Ovary (tissue), 3 donors: ENCODE measurements around the gene MIPEP.

Source experiments
- CTCF ChIP-seq, 3 donors: fragments of 450-650 bp in 2 of 3; fragments of 200-600 bp in 1 of 3; IDR thresholded peaks; one replicate each; pipeline versions ENCODE4 v1.5.1 to v1.8.0; 2016 to 2022; ENCODE audit warnings: antibody characterized with exemption in 3 of 3, mild to moderate bottlenecking in 1 of 3
- POLR2A ChIP-seq: fragments of 450-650 bp; IDR thresholded peaks from one replicate; pipeline ENCODE4 v1.6.1; 2017; ENCODE audit warnings: antibody characterized with exemption, mild to moderate bottlenecking, moderate library complexity
- donor health status: DM: no; HTN: no; CAD: no.

- TF ChIP-seq CTCF (IDR thresholded peaks at IDR 0.05) (no peak), POLR2A (no peak)
Observed at GRCh38 chr13:23883255-23883654, 5.9 kb downstream of the MIPEP start.
